PC-3 (cell line): ENCODE results near the gene CDH11. TPM values are rescaled to one million over a fixed set of nuclear protein-coding genes. Genes with fewer than 3 reads are reported as not detected.

ENCODE experiments used
- ATAC-seq: fragments of 200-7000 bp; cut with Tn5 transposase; 2 replicates; pipeline ENCODE4 v1.9.1; 2020; ENCODE audit warnings: mild to moderate bottlenecking, moderate library complexity
- BruUV-seq: library from RNA; stranded (reverse); fragments of 400-500 nt; replicated peaks from 2 replicates; lab custom pipeline; 2021; lab: Mats Ljungman, UMichigan
- CTCF ChIA-PET: fragments of 300-600 bp; sonication (Branson Sonifier 250); formaldehyde crosslinking; loops from one replicate; lab custom pipeline; 2022; ENCODE audit warnings: antibody characterized with exemption; lab: Charles Lee
- POLR2A ChIA-PET: fragments of 300-600 bp; sonication (Branson Sonifier 250); formaldehyde crosslinking; loops from one replicate; lab custom pipeline; 2022; ENCODE audit warnings: antibody characterized with exemption; ENCODE audit not compliant: unreplicated experiment; lab: Charles Lee
- DNase-seq: peaks from one replicate; pipeline ENCODE4 v3.0.0-alpha.2; 2015
- H2AFZ ChIP-seq: fragments of 300-600 bp; sonication (generic); 2 replicates; pipeline ENCODE4 v1.6.0; 2016; ENCODE audit warnings: antibody characterized with exemption, low read length
- H3F3A ChIP-seq: fragments of 300-600 bp; sonication (generic); one replicate; pipeline ENCODE4 v1.6.0; 2017; ENCODE audit warnings: antibody characterized with exemption, low read length, control low read depth, mild to moderate bottlenecking; ENCODE audit not compliant: unreplicated experiment
- H3K27ac ChIP-seq: fragments of 300-600 bp; sonication (generic); 2 replicates; pipeline ENCODE4 v1.5.1; 2016; ENCODE audit warnings: mild to moderate bottlenecking, low read length
- H3K27me3 ChIP-seq: fragments of 300-600 bp; sonication (generic); 2 replicates; pipeline ENCODE4 v1.6.1; 2016; ENCODE audit warnings: low read length, mixed read lengths
- H3K36me3 ChIP-seq: fragments of 300-600 bp; sonication (generic); 2 replicates; pipeline ENCODE4 v1.6.1; 2016; ENCODE audit warnings: low read depth, mixed run types, low read length, mixed read lengths
- H3K4me1 ChIP-seq: fragments of 300-600 bp; sonication (generic); 2 replicates; pipeline ENCODE4 v1.5.1; 2016; ENCODE audit warnings: low read length; ENCODE audit not compliant: insufficient read depth
- H3K4me2 ChIP-seq: fragments of 300-600 bp; sonication (generic); 2 replicates; pipeline ENCODE4 v1.6.0; 2016; ENCODE audit warnings: low read length
- H3K4me3 ChIP-seq: fragments of 300-600 bp; sonication (generic); 2 replicates; pipeline ENCODE4 v1.5.1; 2016; ENCODE audit warnings: mild to moderate bottlenecking, low read length, mixed read lengths
- H3K79me2 ChIP-seq: fragments of 300-600 bp; sonication (generic); 2 replicates; pipeline ENCODE4 v1.6.1; 2017; ENCODE audit warnings: low read length, mixed read lengths
- H3K9ac ChIP-seq: fragments of 300-600 bp; sonication (generic); 2 replicates; pipeline ENCODE4 v1.6.0; 2016; ENCODE audit warnings: mild to moderate bottlenecking, low read length
- H3K9me2 ChIP-seq: fragments of 300-600 bp; sonication (generic); replicated peaks from 2 replicates; pipeline ENCODE4 v1.6.1; 2016; ENCODE audit warnings: mixed run types, low read length, mixed read lengths
- H3K9me3 ChIP-seq: fragments of 300-600 bp; sonication (generic); 2 replicates; pipeline ENCODE4 v1.6.1; 2016; ENCODE audit warnings: low read length, mixed read lengths
- H4K20me1 ChIP-seq: fragments of 300-600 bp; sonication (generic); 2 replicates; pipeline ENCODE4 v1.6.1; 2016; ENCODE audit warnings: low read length, mixed read lengths
- EZH2 ChIP-seq: fragments of 300-600 bp; sonication (generic); IDR thresholded peaks from one replicate; pipeline ENCODE4 v1.6.1; 2017; ENCODE audit warnings: antibody characterized with exemption, mild to moderate bottlenecking, low read length; ENCODE audit not compliant: unreplicated experiment
- EZH2phosphoT487 ChIP-seq: fragments of 300-600 bp; sonication (generic); IDR thresholded peaks from 2 replicates; pipeline ENCODE4 v1.6.1; 2018; ENCODE audit warnings: mild to moderate bottlenecking, antibody characterized with exemption, low read length, borderline replicate concordance
- intact Hi-C: fragments of 100-400 bp; cut with micrococcal nuclease; formaldehyde crosslinking; loops from 2 replicates; pipeline ENCODE4 v1.9.0; 2023
- total RNA-seq: library from RNA; depleted of rRNA; stranded (reverse); fragments of >200 nt; gene quantifications from 2 replicates; pipeline ENCODE4 v1.2.3, GENCODE V29; 2014
- TF ChIP-seq, protein P1 (sequence below): fragments of 300-600 bp; sonication (generic); conservative IDR thresholded peaks from 2 replicates; pipeline ENCODE4 v1.5.1; 2017; ENCODE audit warnings: antibody characterized with exemption, low read depth, mild to moderate bottlenecking, low read length

The CDH11 gene
- total RNA-seq, 1 experiment from 2014 or later: 172 TPM

DNA sequence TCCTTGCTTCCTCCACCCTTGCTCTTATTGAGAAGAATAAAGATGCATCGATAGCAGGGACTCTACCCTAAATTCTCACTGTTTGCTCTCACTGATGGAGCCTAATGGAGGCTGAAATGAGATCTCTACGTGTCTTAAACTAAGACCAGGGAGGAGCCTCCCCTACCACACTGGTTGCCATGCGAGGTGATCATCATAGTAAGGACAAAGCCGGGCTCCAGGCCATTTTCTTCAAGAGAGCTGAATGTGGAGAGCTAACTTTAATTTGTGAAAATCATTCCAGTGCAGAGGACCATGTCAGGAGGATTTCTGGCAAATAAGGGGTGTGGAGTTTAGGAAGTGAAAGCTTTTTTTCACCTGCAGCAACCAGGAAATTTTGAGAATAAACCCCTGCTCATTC, 5.6 kb downstream of the CDH11 start:
- H2AFZ ChIP-seq: no peak overlapping the region
- intact Hi-C loops: loop anchor here (5.0 to 10.0 kb wide), 5 partner anchors 44 to 1654 kb away; no protein-coding TSS in a partner anchor
- H4K20me1 ChIP-seq: peaks cover 48% of the 10 kb centered on the region
- no peaks in the 10 kb centered on the region for H3K27me3 ChIP-seq
- no peak overlapping the region for H3K9ac ChIP-seq
- H3K27ac ChIP-seq: no peak overlapping the region
- H3K4me2 ChIP-seq: peak overlapping the region; percentile 88; the same call in 1 of the 2 replicates
- no peaks in the 10 kb centered on the region for H3F3A ChIP-seq
- CTCF ChIA-PET: no interaction called here
- TF ChIP-seq EZH2: no peak
- TF ChIP-seq, protein P1, sequence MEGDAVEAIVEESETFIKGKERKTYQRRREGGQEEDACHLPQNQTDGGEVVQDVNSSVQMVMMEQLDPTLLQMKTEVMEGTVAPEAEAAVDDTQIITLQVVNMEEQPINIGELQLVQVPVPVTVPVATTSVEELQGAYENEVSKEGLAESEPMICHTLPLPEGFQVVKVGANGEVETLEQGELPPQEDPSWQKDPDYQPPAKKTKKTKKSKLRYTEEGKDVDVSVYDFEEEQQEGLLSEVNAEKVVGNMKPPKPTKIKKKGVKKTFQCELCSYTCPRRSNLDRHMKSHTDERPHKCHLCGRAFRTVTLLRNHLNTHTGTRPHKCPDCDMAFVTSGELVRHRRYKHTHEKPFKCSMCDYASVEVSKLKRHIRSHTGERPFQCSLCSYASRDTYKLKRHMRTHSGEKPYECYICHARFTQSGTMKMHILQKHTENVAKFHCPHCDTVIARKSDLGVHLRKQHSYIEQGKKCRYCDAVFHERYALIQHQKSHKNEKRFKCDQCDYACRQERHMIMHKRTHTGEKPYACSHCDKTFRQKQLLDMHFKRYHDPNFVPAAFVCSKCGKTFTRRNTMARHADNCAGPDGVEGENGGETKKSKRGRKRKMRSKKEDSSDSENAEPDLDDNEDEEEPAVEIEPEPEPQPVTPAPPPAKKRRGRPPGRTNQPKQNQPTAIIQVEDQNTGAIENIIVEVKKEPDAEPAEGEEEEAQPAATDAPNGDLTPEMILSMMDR: no peak
- TF ChIP-seq EZH2phosphoT487: no peak
- H3K4me3 ChIP-seq: no peak overlapping the region
- no peaks in the 10 kb centered on the region for H3K9me2 ChIP-seq
- H3K36me3 ChIP-seq: peaks cover 34% of the 10 kb centered on the region; the same call in 1 of the 2 replicates
- H3K4me1 ChIP-seq: peaks cover 33% of the 10 kb centered on the region
- peaks cover 95% of the 10 kb centered on the region for H3K79me2 ChIP-seq
- POLR2A ChIA-PET: no interaction called here
- ATAC-seq: no peak
- no peaks in the 10 kb centered on the region for H3K9me3 ChIP-seq
- no peak for DNase-seq
- no TSS peak for BruUV-seq

DNA sequence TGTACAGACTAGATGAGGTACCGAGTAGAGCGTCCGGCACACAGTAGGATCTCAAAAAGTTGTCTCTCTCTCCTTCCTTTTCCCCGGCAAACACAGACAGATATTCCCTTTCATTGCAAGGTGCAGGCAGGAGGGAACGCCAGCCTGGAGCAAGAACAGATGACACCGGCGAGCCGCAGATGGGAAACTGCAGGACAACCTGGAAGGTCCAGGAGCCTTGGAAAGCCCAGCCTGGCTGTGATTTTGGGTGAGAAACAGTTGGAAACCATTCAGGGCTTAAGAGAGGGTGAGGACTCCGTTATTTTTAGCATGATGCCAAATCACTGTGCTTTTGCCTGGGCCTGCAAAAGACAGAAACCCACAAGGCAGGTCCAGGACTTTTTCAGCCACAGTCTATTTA, 7.3 kb downstream of the CDH11 start:
- H3K9me2 ChIP-seq: no peaks in the 10 kb centered on the region
- TF ChIP-seq EZH2 (no peak), EZH2phosphoT487 (no peak)
- TF ChIP-seq, protein P1: no peak
- H3K9me3 ChIP-seq: no peaks in the 10 kb centered on the region
- POLR2A ChIA-PET: no interaction called here
- H2AFZ ChIP-seq: no peak overlapping the region
- H3K27ac ChIP-seq: no peak overlapping the region
- H3K4me2 ChIP-seq: no peak overlapping the region
- H3K27me3 ChIP-seq: no peaks in the 10 kb centered on the region
- intact Hi-C loops: loop anchor here (10.0 kb wide), 2 partner anchors 120 to 640 kb away; no protein-coding TSS in a partner anchor
- DNase-seq (no peak), ATAC-seq (no peak)
- H3K9ac ChIP-seq: no peak overlapping the region
- peaks cover 34% of the 10 kb centered on the region; the same call in 1 of the 2 replicates for H3K36me3 ChIP-seq
- peaks cover 47% of the 10 kb centered on the region for H3K4me1 ChIP-seq
- peaks cover 95% of the 10 kb centered on the region for H3K79me2 ChIP-seq
- no TSS peak for BruUV-seq
- no peak overlapping the region for H3K4me3 ChIP-seq
- CTCF ChIA-PET: no interaction called here
- peaks cover 59% of the 10 kb centered on the region for H4K20me1 ChIP-seq
- peaks cover 3% of the 10 kb centered on the region for H3F3A ChIP-seq

DNA sequence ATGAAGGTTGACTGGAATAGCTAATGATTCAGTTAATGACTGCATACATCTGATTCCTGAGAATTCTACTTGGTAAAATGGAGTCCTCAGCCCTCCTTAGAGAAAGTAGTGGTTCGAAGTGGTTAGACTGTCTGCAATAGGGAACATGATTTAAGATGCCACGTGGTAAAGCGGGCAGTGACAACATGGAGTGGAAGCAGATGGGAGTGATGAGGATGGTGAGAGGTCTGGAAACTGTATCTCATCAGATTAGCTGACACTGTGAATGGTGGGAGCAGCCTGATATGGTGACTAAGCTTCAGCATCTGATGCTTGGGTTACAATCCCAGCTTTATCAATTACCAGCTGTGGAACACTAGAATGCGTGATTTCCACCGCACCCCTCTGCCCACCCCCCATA, 8.4 kb downstream of the CDH11 start:
- ChIA-PET POLR2A (interaction anchor here (0.6 kb wide), 1 partner anchor 9 kb away, joined by 3 read pairs; no protein-coding TSS in a partner anchor), CTCF (no interaction called here)
- Histone ChIP-seq H3K4me3 (no peak overlapping the region), H3K36me3 (peaks cover 34% of the 10 kb centered on the region; the same call in 1 of the 2 replicates), H2AFZ (no peak overlapping the region), H3K4me1 (peaks cover 47% of the 10 kb centered on the region), H3K4me2 (no peak overlapping the region), H3F3A (peaks cover 3% of the 10 kb centered on the region), H3K27ac (no peak overlapping the region), H3K79me2 (peaks cover 95% of the 10 kb centered on the region), H3K27me3 (no peaks in the 10 kb centered on the region), H3K9me2 (no peaks in the 10 kb centered on the region), H3K9ac (no peak overlapping the region), H4K20me1 (peaks cover 65% of the 10 kb centered on the region), H3K9me3 (no peaks in the 10 kb centered on the region)
- BruUV-seq: no TSS peak
- ATAC-seq: no peak
- intact Hi-C loops: loop anchor here (10.0 kb wide), 2 partner anchors 119 to 639 kb away; no protein-coding TSS in a partner anchor
- DNase-seq: no peak
- TF ChIP-seq EZH2phosphoT487 (no peak), EZH2 (no peak)
- TF ChIP-seq, protein P1: no peak
